H9 (cell line): ENCODE data around the gene FSTL1. TPM values are rescaled to one million over a fixed set of nuclear protein-coding genes. Genes with fewer than 3 reads are reported as not detected.

ENCODE experiments used
- DNase-seq: peaks from one replicate; pipeline ENCODE4 v3.0.0-alpha.2; 2017
- H2AFZ ChIP-seq: one replicate; pipeline ENCODE4 v1.6.1; 2013; ENCODE audit warnings: mild to moderate bottlenecking, low read length, control low read depth, moderate library complexity
- H2AK5ac ChIP-seq: 2 replicates; pipeline ENCODE4 v1.6.1; 2013; ENCODE audit warnings: low read length, control low read depth, mixed read lengths; ENCODE audit not compliant: insufficient read length
- H2BK120ac ChIP-seq: one replicate; pipeline ENCODE4 v1.6.1; 2013; ENCODE audit warnings: low read depth, mild to moderate bottlenecking, low read length, control low read depth, inconsistent platforms; ENCODE audit not compliant: poor library complexity, severe bottlenecking
- H2BK12ac ChIP-seq: 2 replicates; pipeline ENCODE4 v1.6.1; 2013; ENCODE audit warnings: low read length, control low read depth, mixed read lengths, low read depth; ENCODE audit not compliant: insufficient read length
- H2BK15ac ChIP-seq: 2 replicates; pipeline ENCODE4 v1.6.1; 2013; ENCODE audit warnings: low read depth, low read length, control low read depth
- H2BK20ac ChIP-seq: one replicate; pipeline ENCODE4 v1.6.1; 2013; ENCODE audit warnings: low read depth, mild to moderate bottlenecking, low read length, control low read depth, inconsistent platforms; ENCODE audit not compliant: poor library complexity, severe bottlenecking
- H2BK5ac ChIP-seq: 2 replicates; pipeline ENCODE4 v1.6.1; 2013; ENCODE audit warnings: low read length, control low read depth, mixed read lengths; ENCODE audit not compliant: insufficient read length
- H3K14ac ChIP-seq: 2 replicates; pipeline ENCODE4 v1.6.1; 2013; ENCODE audit warnings: low read length, control low read depth; ENCODE audit not compliant: insufficient read depth
- H3K18ac ChIP-seq: 2 replicates; pipeline ENCODE4 v1.6.1; 2013; ENCODE audit warnings: low read depth, mild to moderate bottlenecking, mixed read lengths, low read length, control low read depth; ENCODE audit not compliant: insufficient read length
- H3K23ac ChIP-seq: 2 replicates; pipeline ENCODE4 v1.6.1; 2013; ENCODE audit warnings: low read length, control low read depth, mixed read lengths, low read depth; ENCODE audit not compliant: insufficient read length
- H3K23me2 ChIP-seq: 2 replicates; pipeline ENCODE4 v1.6.1; 2013; ENCODE audit warnings: low read depth, mild to moderate bottlenecking, mixed read lengths, low read length, control low read depth; ENCODE audit not compliant: insufficient read length, poor library complexity, severe bottlenecking
- H3K27ac ChIP-seq: 2 replicates; pipeline ENCODE4 v1.5.1; 2013; ENCODE audit warnings: low read length, control low read depth, mixed read lengths, low read depth; ENCODE audit not compliant: insufficient read length
- H3K27me3 ChIP-seq: 2 replicates; pipeline ENCODE4 v1.6.1; 2013; ENCODE audit warnings: low read length, control low read depth, inconsistent platforms; ENCODE audit not compliant: insufficient read depth
- H3K4ac ChIP-seq: 2 replicates; pipeline ENCODE4 v1.6.1; 2013; ENCODE audit warnings: low read depth, mild to moderate bottlenecking, control low read depth, inconsistent platforms, low read length, moderate library complexity
- H3K4me1 ChIP-seq: 2 replicates; pipeline ENCODE4 v1.6.1; 2013; ENCODE audit warnings: low read length, control low read depth, inconsistent platforms; ENCODE audit not compliant: insufficient read depth
- H3K4me2 ChIP-seq: 2 replicates; pipeline ENCODE4 v1.6.1; 2013; ENCODE audit warnings: low read length, control low read depth, mixed read lengths; ENCODE audit not compliant: insufficient read length, insufficient read depth
- H3K56ac ChIP-seq: 2 replicates; pipeline ENCODE4 v1.6.1; 2013; ENCODE audit warnings: low read depth, mild to moderate bottlenecking, mixed read lengths, low read length, control low read depth; ENCODE audit not compliant: insufficient read length
- H3K79me1 ChIP-seq: 2 replicates; pipeline ENCODE4 v1.6.1; 2013; ENCODE audit warnings: low read depth, mild to moderate bottlenecking, moderate library complexity, low read length, control low read depth, inconsistent platforms; ENCODE audit not compliant: insufficient read depth, poor library complexity, severe bottlenecking
- H3K79me2 ChIP-seq: 2 replicates; pipeline ENCODE4 v1.6.1; 2013; ENCODE audit warnings: low read length, control low read depth, inconsistent platforms; ENCODE audit not compliant: insufficient read depth
- H3K9ac ChIP-seq: 2 replicates; pipeline ENCODE4 v1.6.1; 2013; ENCODE audit warnings: low read length, control low read depth, mixed read lengths; ENCODE audit not compliant: insufficient read length; ENCODE audit errors: extremely low read depth
- H3K9me3 ChIP-seq: one replicate; pipeline ENCODE4 v1.6.1; 2013; ENCODE audit warnings: low read depth, low read length, inconsistent platforms; ENCODE audit not compliant: control insufficient read depth
- H3T11ph ChIP-seq: one replicate; pipeline ENCODE4 v1.6.1; 2013; ENCODE audit warnings: mild to moderate bottlenecking, low read length, control low read depth, inconsistent platforms
- H4K20me1 ChIP-seq: one replicate; pipeline ENCODE4 v1.6.1; 2013; ENCODE audit not compliant: control insufficient read depth, insufficient read length, insufficient read depth
- H4K5ac ChIP-seq: 2 replicates; pipeline ENCODE4 v1.6.1; 2013; ENCODE audit warnings: low read depth, mild to moderate bottlenecking, mixed read lengths, low read length, control low read depth; ENCODE audit not compliant: insufficient read length
- H4K8ac ChIP-seq: replicated peaks from 2 replicates; pipeline ENCODE4 v1.6.1; 2013; ENCODE audit warnings: low read length, control low read depth, mixed read lengths, low read depth; ENCODE audit not compliant: insufficient read length
- H4K91ac ChIP-seq: 2 replicates; pipeline ENCODE4 v1.6.1; 2013; ENCODE audit warnings: low read depth, mild to moderate bottlenecking, moderate library complexity, mixed read lengths, low read length, control low read depth; ENCODE audit not compliant: insufficient read length
- H3K27ac Mint-ChIP-seq, 3 experiments: 2 replicates in 2 of 3; 3 replicates in 1 of 3; pipeline ENCODE4 v1.8.0; 2020 to 2021; ENCODE audit warnings: mixed read lengths in 3 of 3, mild to moderate bottlenecking in 1 of 3, moderate library complexity in 1 of 3
- H3K27me3 Mint-ChIP-seq: 2 replicates; pipeline ENCODE4 v1.8.0; 2021; ENCODE audit warnings: low read depth, mild to moderate bottlenecking, moderate library complexity, mixed read lengths
- H3K36me3 Mint-ChIP-seq, 3 experiments: 2 replicates in 2 of 3; 3 replicates in 1 of 3; pipeline ENCODE4 v1.8.0; 2020 to 2021; ENCODE audit warnings: low read depth in 3 of 3, mixed read lengths in 3 of 3; ENCODE audit not compliant: insufficient read depth in 1 of 3
- H3K4me1 Mint-ChIP-seq, 2 experiments: 2 replicates each; pipeline ENCODE4 v1.8.0; 2020; ENCODE audit warnings: mixed read lengths in 2 of 2
- H3K4me3 Mint-ChIP-seq, 2 experiments: 2 replicates in 1 of 2; 3 replicates in 1 of 2; pipeline ENCODE4 v1.8.0; 2020 to 2021; ENCODE audit warnings: mild to moderate bottlenecking in 2 of 2, mixed read lengths in 2 of 2, moderate library complexity in 1 of 2
- H3K9me3 Mint-ChIP-seq, 2 experiments: 2 replicates in 1 of 2; 3 replicates in 1 of 2; pipeline ENCODE4 v1.8.0; 2020; ENCODE audit warnings: mild to moderate bottlenecking in 2 of 2, mixed read lengths in 2 of 2, moderate library complexity in 1 of 2
- CTCF ChIP-seq: fragments of 200-600 bp; sonication (generic); conservative IDR thresholded peaks from 3 replicates; pipeline ENCODE4 v1.8.0; 2021; ENCODE audit warnings: antibody characterized with exemption, mild to moderate bottlenecking
- WGBS: extraction: QIAGEN DNeasy Blood & Tissue Kit; methylation state at CpG from one replicate; pipeline ENCODE4 v1.1.7; 2013; ENCODE audit warnings: missing lambda C conversion rate, low lambda C conversion rate, mixed read lengths; ENCODE audit not compliant: insufficient read length; ENCODE audit errors: extremely low coverage; 5-methylcytosine and 5-hydroxymethylcytosine counted together
- total RNA-seq: library from RNA; stranded (reverse); gene quantifications from 2 replicates; pipeline ENCODE4 v1.2.1, GENCODE V29; 2021

FSTL1 gene
- total RNA-seq, 1 experiment from 2014 or later = 326 TPM

- TF ChIP-seq CTCF = no peak
- H3K9ac ChIP-seq = no peak overlapping the region
Observed at GRCh38 chr3:120472121-120472844, 21.5 kb upstream of the FSTL1 start.

More at GRCh38 chr3:120472121-120472844, 21.5 kb upstream of the FSTL1 start:
- Histone ChIP-seq H4K20me1 (no peaks in the 10 kb centered on the region), H3K9me3 (no peaks in the 10 kb centered on the region), H2BK5ac (no peak overlapping the region), H2AFZ (no peak overlapping the region), H3T11ph (no peak overlapping the region), H3K27ac (no peak overlapping the region), H3K4me1 (peaks cover 27% of the 10 kb centered on the region), H4K91ac (no peak overlapping the region), H2BK15ac (no peak overlapping the region), H3K18ac (no peak overlapping the region), H2BK120ac (no peak overlapping the region), H3K23me2 (no peaks in the 10 kb centered on the region), H3K23ac (no peak overlapping the region), H4K5ac (no peak overlapping the region), H4K8ac (no peak overlapping the region), H3K4ac (no peak overlapping the region), H3K56ac (no peak overlapping the region), H3K4me2 (no peak overlapping the region), H3K79me1 (no peaks in the 10 kb centered on the region), H3K27me3 (no peaks in the 10 kb centered on the region), H2AK5ac (no peak overlapping the region), H3K79me2 (no peaks in the 10 kb centered on the region), H2BK20ac (no peak overlapping the region), H2BK12ac (no peak overlapping the region), H3K14ac (no peak overlapping the region)
- Mint-ChIP-seq H3K36me3 (peaks cover 2 to 19% (median 4%) of the 10 kb centered on the region in 3 experiments; a peak in 5 of 7 replicates), H3K27me3 (no peaks in the 10 kb centered on the region), H3K4me1 (peaks cover 68 to 69% of the 10 kb centered on the region in 2 experiments), H3K27ac (no peak overlapping the region), H3K4me3 (no peak overlapping the region), H3K9me3 (peaks cover 7 to 12% of the 10 kb centered on the region in 2 experiments)
- DNase-seq = no peak
- no CpG with 5 or more reads among the region's 3 CpGs for WGBS
